ENCODE measurements around the gene ZNF398.

ZNF398 gene

DNA sequence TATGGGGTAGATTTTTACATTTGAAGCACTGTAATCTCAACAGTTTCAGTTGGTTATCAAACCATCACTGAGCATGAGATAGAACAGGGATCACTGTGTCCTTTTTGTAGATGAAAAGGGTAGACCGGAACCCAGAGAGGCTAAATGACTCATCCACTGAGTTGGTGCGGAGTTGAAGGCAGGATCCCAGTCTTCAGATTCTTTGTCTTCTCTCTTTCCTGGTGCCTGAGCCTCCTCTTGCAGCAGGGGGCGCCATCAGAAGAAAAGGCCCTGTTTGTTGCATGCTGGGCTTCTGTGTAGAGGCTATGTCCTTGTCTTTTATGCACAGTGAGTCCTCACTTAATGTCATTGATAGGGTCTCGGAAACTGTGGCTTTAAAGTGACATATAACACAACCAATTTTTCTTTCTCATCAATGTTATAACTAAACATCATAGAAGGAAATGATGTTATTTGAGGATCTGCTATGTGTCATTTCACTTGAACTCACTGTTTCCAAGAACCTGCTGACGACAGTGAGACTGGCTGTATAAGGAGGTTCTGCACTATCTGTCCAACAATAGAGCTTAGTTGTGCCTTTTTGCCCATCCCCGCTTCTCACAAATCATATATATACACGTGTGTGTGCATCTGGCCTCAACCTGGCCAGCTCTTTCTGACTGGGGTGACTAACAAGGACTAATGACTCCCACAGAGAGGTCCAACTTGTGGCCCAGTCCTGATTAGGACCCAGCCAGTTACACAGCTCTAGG is 62.4 kb downstream of the ZNF398 start:
- CTCF ChIA-PET = interaction anchor here (0.7 to 3.0 kb wide), 5 partner anchors 12 to 286 kb away, joined by 3 to 15 read pairs (median 4); partner anchors contain the start of gene ZNF282
- TF ChIP-seq, protein P1, sequence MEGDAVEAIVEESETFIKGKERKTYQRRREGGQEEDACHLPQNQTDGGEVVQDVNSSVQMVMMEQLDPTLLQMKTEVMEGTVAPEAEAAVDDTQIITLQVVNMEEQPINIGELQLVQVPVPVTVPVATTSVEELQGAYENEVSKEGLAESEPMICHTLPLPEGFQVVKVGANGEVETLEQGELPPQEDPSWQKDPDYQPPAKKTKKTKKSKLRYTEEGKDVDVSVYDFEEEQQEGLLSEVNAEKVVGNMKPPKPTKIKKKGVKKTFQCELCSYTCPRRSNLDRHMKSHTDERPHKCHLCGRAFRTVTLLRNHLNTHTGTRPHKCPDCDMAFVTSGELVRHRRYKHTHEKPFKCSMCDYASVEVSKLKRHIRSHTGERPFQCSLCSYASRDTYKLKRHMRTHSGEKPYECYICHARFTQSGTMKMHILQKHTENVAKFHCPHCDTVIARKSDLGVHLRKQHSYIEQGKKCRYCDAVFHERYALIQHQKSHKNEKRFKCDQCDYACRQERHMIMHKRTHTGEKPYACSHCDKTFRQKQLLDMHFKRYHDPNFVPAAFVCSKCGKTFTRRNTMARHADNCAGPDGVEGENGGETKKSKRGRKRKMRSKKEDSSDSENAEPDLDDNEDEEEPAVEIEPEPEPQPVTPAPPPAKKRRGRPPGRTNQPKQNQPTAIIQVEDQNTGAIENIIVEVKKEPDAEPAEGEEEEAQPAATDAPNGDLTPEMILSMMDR (IDR thresholded peaks at IDR 0.05; ENCODE audit: control extremely low read depth, extremely low read depth, low read depth, missing control alignments) = peak; percentile 58
- POLR2A ChIA-PET = no interaction called here

DNA sequence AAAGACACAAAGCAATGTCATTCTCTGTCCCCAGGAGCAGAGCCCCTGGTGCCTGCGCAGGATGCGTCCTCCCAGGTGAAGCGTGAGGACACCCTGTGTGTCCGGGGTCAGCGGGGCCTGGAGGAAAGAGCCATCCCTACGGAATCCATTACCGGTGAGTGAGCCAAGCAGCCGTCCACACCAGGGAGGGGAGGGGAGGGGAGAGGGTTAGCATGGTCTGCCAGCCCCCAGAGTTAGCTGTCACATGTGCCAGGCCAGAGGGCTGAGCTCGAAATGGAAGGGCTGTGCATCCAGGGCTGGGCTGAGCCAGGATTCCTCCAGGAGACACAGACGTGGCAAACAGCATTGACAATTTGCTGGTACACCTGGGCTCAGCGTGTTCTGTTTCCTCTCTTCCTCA is 63.3 kb downstream of the ZNF398 start:
- CTCF ChIA-PET = interaction anchor here (0.7 to 3.0 kb wide), 5 partner anchors 13 to 285 kb away, joined by 3 to 15 read pairs (median 4); partner anchors contain the start of gene ZNF282
- TF ChIP-seq, protein P1 (IDR thresholded peaks at IDR 0.05; ENCODE audit: control extremely low read depth, extremely low read depth, low read depth, missing control alignments) = no peak
- POLR2A ChIA-PET = no interaction called here
- DNase-seq (ENCODE audit: extremely low spot score) = no peak

More for the DNA sequence above, 62.4 kb downstream of the ZNF398 start:
- peak; percentile 70 for DNase-seq (ENCODE audit: extremely low spot score)

DNA sequence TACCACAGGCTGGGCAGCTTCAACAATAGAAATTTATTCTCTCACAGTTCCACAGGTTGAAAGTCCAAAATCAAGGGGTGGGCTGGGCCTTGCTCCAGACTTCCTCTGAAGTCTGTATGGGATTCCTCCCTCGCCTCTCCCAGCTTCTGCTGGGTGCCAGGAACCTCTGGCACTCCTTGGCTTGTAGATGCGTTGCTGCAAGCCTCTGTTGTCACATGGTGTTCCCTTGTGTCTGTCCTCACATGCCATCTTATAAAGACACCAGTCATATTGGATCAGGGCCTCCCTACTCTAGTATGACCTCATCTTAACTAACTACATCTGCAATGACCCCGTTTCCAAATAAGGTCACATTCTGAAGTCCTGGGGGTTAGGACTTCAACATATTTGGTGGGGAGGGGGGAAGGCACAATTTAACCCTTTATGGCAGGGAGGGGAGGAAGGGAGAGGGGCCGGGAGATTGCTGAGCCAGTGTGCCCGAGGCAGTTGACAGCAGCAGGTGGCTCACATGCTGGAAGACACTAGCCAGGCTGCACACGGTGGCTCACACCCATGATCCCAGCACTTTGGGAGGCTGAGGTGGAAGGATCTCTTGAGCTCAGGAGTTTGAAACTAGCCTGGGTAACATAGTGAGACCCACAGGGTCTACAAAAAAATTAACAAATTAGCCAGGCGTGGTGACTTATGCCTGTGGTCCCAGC is 66.9 kb downstream of the ZNF398 start:
- POLR2A ChIA-PET = no interaction called here

DNA sequence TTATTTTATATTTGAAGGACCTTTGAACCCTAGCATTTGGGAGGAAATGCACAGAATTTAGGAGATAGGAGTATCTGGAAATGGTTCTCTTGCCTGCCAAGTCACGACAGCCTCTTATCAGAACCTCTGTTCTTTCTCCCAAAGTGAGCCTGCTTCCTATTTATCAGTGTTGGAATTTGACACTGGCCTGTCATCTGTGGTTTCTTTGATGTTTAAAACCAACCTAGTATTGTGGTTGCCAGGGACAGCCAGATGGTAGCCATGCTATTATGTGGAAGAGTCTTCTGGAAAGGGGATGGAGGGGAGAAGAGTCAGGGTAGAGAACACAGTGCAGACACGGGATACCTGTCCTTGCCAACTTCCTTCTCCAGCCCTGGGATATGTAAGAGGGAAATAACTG is 69.1 kb downstream of the ZNF398 start:
- ChIA-PET CTCF (no interaction called here), POLR2A (no interaction called here)
- TF ChIP-seq, protein P1 (IDR thresholded peaks at IDR 0.05; ENCODE audit: control extremely low read depth, extremely low read depth, low read depth, missing control alignments) = no peak
- no peak for DNase-seq (ENCODE audit: extremely low spot score)

More for the DNA sequence above, 66.9 kb downstream of the ZNF398 start:
- CTCF ChIA-PET = interaction anchor here (0.9 to 2.3 kb wide), 7 partner anchors 9 to 47 kb away, joined by 3 to 10 read pairs (median 3); partner anchors contain the start of genes ZNF282 and ZNF783
- DNase-seq (ENCODE audit: extremely low spot score) = no peak
- TF ChIP-seq, protein P1 (IDR thresholded peaks at IDR 0.05; ENCODE audit: control extremely low read depth, extremely low read depth, low read depth, missing control alignments) = no peak

DNA sequence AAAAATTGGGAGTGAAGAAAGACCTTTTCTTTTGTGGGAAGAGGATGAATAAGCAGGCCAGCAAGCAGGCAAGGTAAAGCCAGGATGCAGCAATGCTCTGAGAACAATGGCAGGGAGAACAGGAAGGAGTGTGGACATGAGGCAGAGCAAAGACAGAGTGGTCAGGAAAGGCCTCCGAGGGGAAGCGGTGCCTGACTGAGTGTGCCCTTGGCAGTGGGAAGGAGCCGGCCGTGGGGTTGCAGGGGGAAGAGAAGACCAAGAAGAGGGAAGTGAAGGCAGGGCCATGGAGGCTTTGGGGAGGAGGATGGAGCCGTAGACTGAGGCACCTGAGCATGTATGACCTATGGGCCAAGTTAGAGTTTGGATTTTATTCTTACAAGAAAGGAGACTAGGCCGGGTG is 70.3 kb downstream of the ZNF398 start:
- CTCF ChIA-PET = no interaction called here
- POLR2A ChIA-PET = no interaction called here
- TF ChIP-seq, protein P1 (IDR thresholded peaks at IDR 0.05; ENCODE audit: control extremely low read depth, extremely low read depth, low read depth, missing control alignments) = no peak
- no peak for DNase-seq (ENCODE audit: extremely low spot score)

DNA sequence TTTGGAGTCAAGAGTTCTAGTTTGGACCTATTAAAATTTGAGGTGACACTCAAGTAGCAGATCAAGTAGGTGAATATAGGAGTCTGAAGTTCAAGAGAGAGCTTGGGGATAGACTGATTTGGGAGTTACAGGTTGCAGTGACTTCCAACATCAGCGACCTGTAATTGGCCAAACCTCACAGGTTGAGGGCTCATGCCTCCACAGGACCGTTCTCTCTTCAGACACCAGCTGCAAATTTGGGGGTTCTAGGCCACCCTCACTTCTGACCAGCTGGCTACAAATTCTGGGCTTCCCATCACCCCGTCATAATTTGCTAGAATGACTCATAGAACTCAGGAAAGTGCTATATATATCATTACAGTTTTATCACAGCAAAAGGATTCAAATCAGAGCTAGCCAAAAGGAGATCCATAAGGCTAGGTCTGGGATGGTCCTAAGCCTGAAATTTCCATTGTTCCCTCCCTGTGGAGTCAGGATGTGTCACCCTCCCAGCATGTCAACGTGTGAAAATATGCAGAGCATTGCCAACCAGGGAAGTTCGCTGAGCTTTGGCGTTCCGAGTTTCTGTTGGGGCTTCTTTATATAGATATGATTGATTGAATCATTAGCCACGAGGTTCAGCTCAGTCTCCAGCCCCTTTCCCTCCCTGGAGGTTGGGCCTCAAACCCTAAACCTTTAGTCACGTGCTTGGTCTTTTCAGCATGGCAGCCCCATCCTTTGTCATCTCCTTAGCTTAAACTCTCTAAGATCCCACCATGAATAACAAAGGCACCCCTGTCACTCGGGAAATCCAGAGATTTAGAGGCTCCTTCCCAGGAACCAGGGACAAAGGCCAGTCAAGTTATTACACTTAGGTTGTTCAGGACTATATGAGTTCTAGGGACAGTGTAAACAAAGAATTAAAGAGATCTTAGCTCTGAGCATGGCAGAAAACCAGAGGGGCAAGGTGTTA is 71.5 kb downstream of the ZNF398 start:
- POLR2A ChIA-PET = no interaction called here
- DNase-seq (ENCODE audit: extremely low spot score) = no peak
- CTCF ChIA-PET = interaction anchor here (1.2 to 1.3 kb wide), 2 partner anchors 16 to 43 kb away, joined by 3 read pairs; partner anchors contain the start of gene ZNF783
- TF ChIP-seq, protein P1 (IDR thresholded peaks at IDR 0.05; ENCODE audit: control extremely low read depth, extremely low read depth, low read depth, missing control alignments) = no peak

Measured in GM10248 (cell line).